Metanephros (tissue), 1 donor: Measurements from ENCODE around the gene ATP6V1G3. TPM values are rescaled to one million over a fixed set of nuclear protein-coding genes. Genes with fewer than 3 reads are reported as not detected.

Source experiments
- total RNA-seq: library from RNA; depleted of rRNA; stranded (reverse); fragments of >200 nt; gene quantifications from one replicate; pipeline ENCODE4 v1.2.3, GENCODE V29; 2014

The ATP6V1G3 gene
- 1.9 TPM for total RNA-seq

GRCh38 chr1:198540580-198540979, at the start of gene ATP6V1G3:
ATP6V1G3 (minus strand) TSS chr1:198540680; CDS start chr1:198540650, 30 bp downstream.

Other genes starting within 250 kb of the ATP6V1G3 start
- 26.6 TPM for gene PTPRC, start 98.4 kb upstream of the ATP6V1G3 start, total RNA-seq